Astrocyte of the cerebellum (primary cell): Measurements from ENCODE around the gene CLSTN2.

Experiments used
- DNase-seq: peaks from one replicate; pipeline ENCODE4 v3.0.0-alpha.2; 2011; ENCODE audit warnings: low read depth
- H3K4me3 ChIP-seq: 2 replicates; pipeline ENCODE4 v1.5.1; 2011; ENCODE audit warnings: mild to moderate bottlenecking, low read depth, low read length, moderate library complexity
- in situ Hi-C: cut with HindIII; loops from 2 replicates; pipeline ENCODE4 v1.10.0; 2017; ENCODE audit warnings: low sequenced_read_pairs
- TF ChIP-seq, protein P1 (sequence below): IDR thresholded peaks from 2 replicates; pipeline ENCODE4 v1.5.1; 2012; ENCODE audit warnings: low read length, low read depth, moderate library complexity, mild to moderate bottlenecking; ENCODE audit errors: missing control alignments

Gene CLSTN2

DNA sequence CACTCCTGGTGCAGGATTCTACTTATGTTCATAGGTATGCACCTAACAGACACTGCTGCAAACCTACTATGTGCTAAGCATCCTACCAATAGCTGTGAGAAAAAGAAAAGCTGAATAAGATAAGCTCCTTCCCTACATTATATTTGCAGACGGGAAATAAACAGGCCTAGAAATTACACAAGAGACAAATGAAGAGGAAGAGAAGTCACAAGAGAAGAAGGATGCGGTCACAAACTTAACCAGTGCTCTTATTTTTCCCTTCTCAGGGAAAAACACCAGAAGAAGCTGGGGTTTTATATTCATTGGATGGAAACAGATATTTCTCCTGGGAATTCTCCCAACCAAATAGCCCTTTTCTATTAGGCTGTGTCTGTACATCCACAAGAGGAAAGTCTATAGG, 633.1 kb downstream of the CLSTN2 start:
- DNase-seq: no peak
- in situ Hi-C loops: no loop called here
- TF ChIP-seq, protein P1, sequence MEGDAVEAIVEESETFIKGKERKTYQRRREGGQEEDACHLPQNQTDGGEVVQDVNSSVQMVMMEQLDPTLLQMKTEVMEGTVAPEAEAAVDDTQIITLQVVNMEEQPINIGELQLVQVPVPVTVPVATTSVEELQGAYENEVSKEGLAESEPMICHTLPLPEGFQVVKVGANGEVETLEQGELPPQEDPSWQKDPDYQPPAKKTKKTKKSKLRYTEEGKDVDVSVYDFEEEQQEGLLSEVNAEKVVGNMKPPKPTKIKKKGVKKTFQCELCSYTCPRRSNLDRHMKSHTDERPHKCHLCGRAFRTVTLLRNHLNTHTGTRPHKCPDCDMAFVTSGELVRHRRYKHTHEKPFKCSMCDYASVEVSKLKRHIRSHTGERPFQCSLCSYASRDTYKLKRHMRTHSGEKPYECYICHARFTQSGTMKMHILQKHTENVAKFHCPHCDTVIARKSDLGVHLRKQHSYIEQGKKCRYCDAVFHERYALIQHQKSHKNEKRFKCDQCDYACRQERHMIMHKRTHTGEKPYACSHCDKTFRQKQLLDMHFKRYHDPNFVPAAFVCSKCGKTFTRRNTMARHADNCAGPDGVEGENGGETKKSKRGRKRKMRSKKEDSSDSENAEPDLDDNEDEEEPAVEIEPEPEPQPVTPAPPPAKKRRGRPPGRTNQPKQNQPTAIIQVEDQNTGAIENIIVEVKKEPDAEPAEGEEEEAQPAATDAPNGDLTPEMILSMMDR: no peak
- H3K4me3 ChIP-seq: no peak overlapping the region

DNA sequence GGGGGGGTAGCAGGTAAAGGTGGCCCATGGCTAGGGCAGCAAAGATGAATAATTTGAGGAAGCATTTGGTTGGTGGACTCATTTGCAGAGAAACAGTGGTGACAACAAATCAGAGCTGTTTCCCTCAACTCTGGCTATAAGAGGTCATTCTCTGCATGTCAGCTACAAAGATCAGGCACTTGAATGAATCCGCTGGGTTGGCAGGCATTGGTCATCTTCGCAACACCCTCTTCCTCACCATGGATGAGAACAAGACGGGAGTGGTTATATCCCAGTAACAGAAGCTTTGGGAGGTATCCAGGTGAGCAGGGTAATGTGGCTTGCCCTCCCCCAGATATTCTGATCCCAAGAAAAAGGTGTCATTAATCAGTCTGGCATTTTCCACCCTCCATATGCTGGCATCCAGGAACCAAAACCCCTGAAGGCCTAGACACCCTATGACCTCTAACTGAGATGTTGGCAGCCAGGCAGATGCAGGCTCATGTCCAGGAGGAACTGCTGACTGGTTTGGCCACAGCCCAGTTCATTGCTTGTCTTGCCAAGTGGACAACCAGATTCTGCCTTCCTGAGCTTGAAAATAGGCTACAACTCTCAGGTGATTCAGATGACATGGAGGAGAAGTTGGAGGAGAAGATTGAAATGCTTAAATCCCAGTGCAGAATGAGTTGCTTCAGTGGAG, 634.0 kb downstream of the CLSTN2 start:
- in situ Hi-C loops: no loop called here
- DNase-seq: no peak
- TF ChIP-seq, protein P1: no peak
- H3K4me3 ChIP-seq: no peak overlapping the region

DNA sequence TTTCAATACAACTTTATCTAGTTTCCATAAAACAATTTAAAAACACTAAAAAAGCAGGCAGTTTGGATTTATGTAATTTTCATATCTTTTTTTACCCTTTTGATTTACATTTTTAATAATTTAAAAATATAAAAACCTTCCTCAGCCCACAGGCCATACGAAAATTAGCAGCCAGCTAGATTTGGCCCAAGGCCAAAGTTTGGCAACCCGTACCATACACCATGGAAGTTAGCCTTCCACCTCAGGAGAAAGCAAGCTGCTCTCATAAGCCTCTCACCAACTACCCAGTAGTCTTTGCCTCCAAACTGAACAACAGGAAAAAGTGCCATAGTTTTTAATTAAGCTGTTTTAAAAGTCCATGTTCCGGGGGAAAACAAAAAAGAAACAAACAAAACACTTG, 635.6 kb downstream of the CLSTN2 start:
- no peak for DNase-seq
- in situ Hi-C loops: no loop called here
- TF ChIP-seq, protein P1: no peak
- H3K4me3 ChIP-seq: no peak overlapping the region

DNA sequence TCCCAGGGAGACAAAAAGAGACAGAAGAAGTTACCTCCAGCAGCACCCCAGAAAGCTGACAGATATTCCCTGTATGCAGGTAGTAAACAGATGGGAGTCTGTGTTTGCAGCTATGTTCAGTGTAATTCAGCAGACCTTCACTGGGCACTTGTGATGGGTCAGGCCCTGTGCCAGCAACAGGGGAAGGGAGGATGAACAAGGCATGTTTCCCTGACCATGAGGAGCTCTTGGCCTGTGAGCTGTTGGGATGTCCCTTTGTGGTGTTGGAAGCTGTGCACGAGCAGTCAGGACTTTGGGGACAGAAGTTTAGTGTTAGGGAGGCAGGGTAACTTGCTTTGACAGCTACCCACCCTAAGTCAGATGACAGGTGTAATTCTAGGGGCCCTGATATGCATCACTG, 636.9 kb downstream of the CLSTN2 start:
- H3K4me3 ChIP-seq: no peak overlapping the region
- in situ Hi-C loops: no loop called here
- DNase-seq: no peak
- TF ChIP-seq, protein P1: no peak

DNA sequence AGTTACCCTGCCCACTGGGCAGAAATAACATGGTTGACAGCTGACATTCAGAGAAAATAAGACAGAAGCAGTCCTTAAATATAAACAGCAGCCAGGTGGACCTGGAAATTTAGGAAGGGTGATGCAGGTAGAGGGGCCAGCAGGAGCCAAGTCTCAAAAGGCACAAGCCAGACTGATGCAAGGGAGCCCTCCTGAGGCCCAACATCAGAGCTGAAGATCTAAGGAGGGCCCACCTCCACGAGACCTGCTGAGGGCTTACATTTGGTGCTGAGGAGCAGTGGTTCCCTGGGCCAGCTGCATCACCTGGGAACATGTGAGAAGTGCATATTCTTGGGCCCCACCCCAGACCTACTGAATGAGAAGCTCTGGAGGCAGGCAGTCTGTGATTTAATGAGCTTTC, 637.3 kb downstream of the CLSTN2 start:
- no peak overlapping the region for H3K4me3 ChIP-seq
- in situ Hi-C loops: no loop called here
- TF ChIP-seq, protein P1: no peak
- DNase-seq: no peak

DNA sequence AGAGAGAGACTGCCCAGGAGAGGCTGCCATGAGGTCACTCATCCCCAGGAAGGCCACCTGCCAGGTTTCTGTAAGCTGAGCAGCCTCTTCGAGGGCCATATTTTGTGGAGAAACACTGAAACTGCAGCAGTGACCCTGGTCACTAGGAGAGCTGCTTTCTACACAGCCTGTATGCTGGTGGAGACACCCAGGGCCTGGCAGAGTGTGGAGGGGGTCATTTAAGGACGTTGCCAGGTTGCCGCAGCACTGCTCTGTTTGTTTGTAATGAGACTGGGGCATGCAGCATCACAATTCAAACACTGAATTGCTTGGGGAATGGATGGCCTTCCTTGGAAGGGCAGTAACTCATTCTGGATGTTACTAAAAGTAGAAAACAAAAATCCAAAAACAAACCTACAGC, 638.0 kb downstream of the CLSTN2 start:
- in situ Hi-C loops: no loop called here
- no peak overlapping the region for H3K4me3 ChIP-seq
- TF ChIP-seq, protein P1: no peak
- no peak for DNase-seq
